MG63 (cell line): ENCODE measurements around the gene MTX2. TPM values are rescaled to one million over a fixed set of nuclear protein-coding genes. Genes with fewer than 3 reads are reported as not detected.
"Not testable (repeated sequence)": the region's sequence is repeated elsewhere in the genome, so short reads cannot be mapped to it uniquely, and the experiment has no call there.

Source experiments
- DNase-seq: peaks from one replicate; pipeline ENCODE4 v3.0.0-alpha.2; 2020
- H3K27me3 ChIP-seq: fragments of 250-450 bp; sonication (Bioruptor Pico); 2 replicates; pipeline ENCODE4 v1.5.1; 2020; ENCODE audit warnings: mild to moderate bottlenecking, moderate library complexity
- H3K36me3 ChIP-seq: fragments of 250-450 bp; sonication (Bioruptor Pico); 2 replicates; pipeline ENCODE4 v1.5.1; 2020; ENCODE audit warnings: mild to moderate bottlenecking, moderate library complexity
- H3K4me3 ChIP-seq: fragments of 250-450 bp; sonication (Bioruptor Pico); 2 replicates; pipeline ENCODE4 v1.5.1; 2020; ENCODE audit warnings: mild to moderate bottlenecking, moderate library complexity
- H3K9me3 ChIP-seq: fragments of 250-450 bp; sonication (Bioruptor Pico); 2 replicates; pipeline ENCODE4 v1.5.1; 2020; ENCODE audit warnings: mild to moderate bottlenecking, moderate library complexity
- total RNA-seq: library from RNA; depleted of rRNA; stranded (reverse); fragments of >200 nt; shearing (Covaris generic); gene quantifications from 2 replicates; pipeline ENCODE4 v1.2.3, GENCODE V29; 2014; ENCODE audit warnings: low replicate concordance

MTX2 gene
- total RNA-seq, 1 experiment from 2014 or later: 34.8 TPM

DNA sequence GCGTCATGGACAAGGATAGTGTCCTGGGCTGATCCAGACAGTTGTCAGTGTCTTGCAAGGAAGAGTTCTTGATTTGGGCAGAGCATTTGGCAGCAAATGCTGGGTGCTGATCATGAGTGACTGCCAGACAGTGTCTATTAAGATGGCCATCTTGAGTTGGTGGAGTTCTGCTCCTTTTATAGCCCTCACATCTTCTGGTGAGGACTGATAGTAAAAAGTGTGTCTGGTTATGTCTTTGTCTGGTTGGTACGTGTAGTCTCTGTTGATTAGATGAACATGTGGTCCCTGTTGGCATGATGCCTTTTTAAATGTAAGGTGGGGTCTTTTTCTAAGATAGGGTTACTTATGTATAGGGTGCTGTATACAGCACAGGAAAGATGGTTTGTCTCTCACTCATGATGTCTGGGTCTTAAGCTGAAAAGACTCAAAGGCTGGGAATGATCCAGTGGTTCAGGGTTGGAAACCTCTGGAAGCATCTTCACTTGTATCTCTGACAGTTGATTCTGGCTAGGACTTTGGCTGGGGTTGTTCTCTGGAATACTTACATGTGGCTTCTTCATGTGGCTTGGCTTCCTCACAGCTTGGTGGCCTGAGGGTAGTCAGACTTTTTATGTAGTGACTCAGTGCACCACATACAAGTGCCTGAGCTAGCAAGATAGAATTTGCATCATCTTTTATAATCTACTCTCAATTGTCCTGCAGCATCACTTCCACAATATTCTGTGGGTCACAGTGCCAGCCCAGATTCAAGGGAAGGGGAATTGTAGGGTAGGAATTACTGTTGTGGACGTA is 11.8 kb downstream of the MTX2 start:
- Histone ChIP-seq H3K27me3 (no peaks in the 10 kb centered on the region), H3K9me3 (no peaks in the 10 kb centered on the region), H3K4me3 (no peak overlapping the region), H3K36me3 (no peaks in the 10 kb centered on the region)
- peak; percentile 34 for DNase-seq

DNA sequence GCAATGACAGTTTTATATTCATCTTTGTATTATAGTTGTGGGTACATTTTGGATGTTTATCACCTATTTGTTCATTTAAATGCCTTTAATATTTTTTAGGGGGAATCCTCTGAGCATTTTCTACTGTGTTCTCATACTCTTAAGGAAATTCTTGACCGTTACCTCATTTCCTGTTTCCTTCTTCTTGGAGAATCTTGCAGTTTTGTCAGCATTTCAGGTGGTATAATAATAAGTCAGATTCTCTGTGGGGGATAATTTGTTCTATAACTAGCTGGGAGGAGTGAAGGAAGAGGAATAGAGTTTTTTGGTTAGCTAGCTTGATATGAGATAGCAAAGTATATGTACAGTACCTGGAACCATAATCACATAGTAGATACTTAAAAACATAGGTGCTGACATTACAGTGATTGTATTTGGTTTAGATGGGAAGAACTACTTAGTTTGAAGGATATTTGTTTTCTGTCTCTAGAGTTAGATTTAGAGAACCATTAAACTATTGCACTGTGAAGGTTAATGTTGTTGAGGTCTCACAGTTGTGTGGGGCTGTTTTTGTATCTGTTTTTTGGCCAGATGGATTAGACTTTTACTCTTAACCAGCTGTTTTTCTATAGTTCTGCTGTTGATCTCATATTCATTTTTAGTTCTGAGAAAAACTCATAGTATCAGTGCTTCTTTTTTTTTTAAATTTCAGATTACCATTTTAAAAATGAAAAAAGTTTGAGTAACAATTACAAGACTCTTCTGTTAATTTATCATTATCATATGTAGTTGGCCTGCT is 14.2 kb downstream of the MTX2 start:
- DNase-seq: no peak
- H3K9me3 ChIP-seq: no peaks in the 10 kb centered on the region
- no peaks in the 10 kb centered on the region for H3K36me3 ChIP-seq
- H3K4me3 ChIP-seq: no peak overlapping the region
- H3K27me3 ChIP-seq: no peaks in the 10 kb centered on the region

DNA sequence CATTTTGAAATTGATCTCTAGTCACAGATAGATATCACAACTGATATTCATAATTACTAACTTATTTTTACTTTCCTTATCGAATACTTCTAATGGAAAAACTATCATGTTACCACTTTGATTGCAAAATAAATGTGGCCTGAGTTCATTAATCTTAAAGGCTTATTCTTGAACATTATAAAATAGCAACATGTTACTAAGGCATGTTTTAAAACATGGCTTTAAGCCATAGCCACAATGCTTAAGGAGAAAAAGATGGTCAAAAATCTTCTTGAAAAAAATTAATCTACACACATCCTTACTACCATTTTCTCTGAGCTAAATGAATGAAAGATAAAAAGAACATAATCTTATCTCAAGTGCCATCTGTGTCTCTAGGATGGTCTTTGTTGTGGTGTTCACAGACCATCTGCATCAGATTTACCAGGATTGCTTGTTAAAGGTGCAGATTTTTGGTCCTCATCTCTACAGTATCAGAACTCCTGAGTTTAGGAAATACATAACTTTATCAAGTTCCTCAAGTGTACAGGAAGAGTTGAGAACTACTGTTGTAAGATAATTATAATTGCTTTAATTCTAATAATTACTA is 15.3 kb downstream of the MTX2 start:
- Histone ChIP-seq H3K36me3 (no peaks in the 10 kb centered on the region), H3K27me3 (no peaks in the 10 kb centered on the region), H3K4me3 (no peak overlapping the region), H3K9me3 (no peaks in the 10 kb centered on the region)
- no peak for DNase-seq

- Histone ChIP-seq H3K4me3 (no peak overlapping the region), H3K36me3 (no peaks in the 10 kb centered on the region), H3K9me3 (no peaks in the 10 kb centered on the region), H3K27me3 (no peaks in the 10 kb centered on the region)
- peak; percentile 15 for DNase-seq
These were observed 16.1 kb downstream of the MTX2 start for GRCh38 chr2:176285321-176285720.

- DNase-seq: no peak
- no peaks in the 10 kb centered on the region for H3K9me3 ChIP-seq
- H3K36me3 ChIP-seq: no peaks in the 10 kb centered on the region; the same call in 1 of the 2 replicates
- H3K27me3 ChIP-seq: no peaks in the 10 kb centered on the region
- H3K4me3 ChIP-seq: no peak overlapping the region
These were observed 22.1 kb downstream of the MTX2 start for GRCh38 chr2:176291335-176291734.

GRCh38 chr2:176291809-176292283 is 22.6 kb downstream of the MTX2 start:
- Histone ChIP-seq H3K4me3 (no peak overlapping the region), H3K27me3 (no peaks in the 10 kb centered on the region), H3K9me3 (no peaks in the 10 kb centered on the region), H3K36me3 (no peaks in the 10 kb centered on the region; the same call in 1 of the 2 replicates)
- no peak for DNase-seq

DNA sequence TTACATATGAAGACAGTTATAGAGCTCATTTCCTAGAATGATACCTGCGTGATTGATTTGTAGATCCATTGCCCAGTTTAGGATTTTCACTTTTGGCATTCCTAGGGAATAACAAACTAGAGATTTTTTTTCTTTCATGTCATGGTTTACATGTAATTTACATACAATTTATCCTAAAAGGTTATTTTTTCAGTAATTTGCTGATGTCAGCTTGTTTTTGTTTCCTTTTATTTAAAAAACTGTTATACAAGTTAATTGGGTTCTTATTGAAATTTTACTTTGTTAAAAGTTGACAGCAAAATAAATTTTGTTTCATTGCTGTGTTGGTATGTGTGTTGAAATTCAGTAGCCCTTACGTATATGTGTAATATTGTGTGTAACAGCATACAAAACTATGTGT is 23.4 kb downstream of the MTX2 start:
- Histone ChIP-seq H3K36me3 (no peaks in the 10 kb centered on the region; the same call in 1 of the 2 replicates), H3K27me3 (no peaks in the 10 kb centered on the region), H3K4me3 (no peak overlapping the region), H3K9me3 (no peaks in the 10 kb centered on the region)
- DNase-seq: no peak

DNA sequence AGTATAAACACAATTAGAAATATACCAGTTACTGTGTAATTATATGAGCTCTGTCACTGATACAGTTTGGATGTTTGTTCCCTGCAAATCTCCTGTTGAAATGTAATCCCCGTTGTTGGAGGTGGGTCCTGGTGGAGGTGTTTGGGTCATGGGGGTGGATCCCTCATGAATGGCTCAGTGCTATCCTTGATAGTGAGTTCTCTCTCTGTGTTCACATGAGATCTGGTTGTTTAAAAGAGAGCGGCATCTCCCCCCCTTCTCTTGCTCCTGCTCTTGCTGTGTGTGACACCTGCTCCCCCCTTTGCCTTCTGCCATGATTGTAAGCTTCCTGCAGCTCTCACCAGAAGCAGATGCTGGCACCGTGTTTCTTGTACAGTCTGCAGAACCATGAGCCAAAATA is 24.1 kb downstream of the MTX2 start:
- H3K9me3 ChIP-seq: no peaks in the 10 kb centered on the region
- no peak for DNase-seq
- H3K4me3 ChIP-seq: no peak overlapping the region
- H3K27me3 ChIP-seq: no peaks in the 10 kb centered on the region
- no peaks in the 10 kb centered on the region; the same call in 1 of the 2 replicates for H3K36me3 ChIP-seq

DNA sequence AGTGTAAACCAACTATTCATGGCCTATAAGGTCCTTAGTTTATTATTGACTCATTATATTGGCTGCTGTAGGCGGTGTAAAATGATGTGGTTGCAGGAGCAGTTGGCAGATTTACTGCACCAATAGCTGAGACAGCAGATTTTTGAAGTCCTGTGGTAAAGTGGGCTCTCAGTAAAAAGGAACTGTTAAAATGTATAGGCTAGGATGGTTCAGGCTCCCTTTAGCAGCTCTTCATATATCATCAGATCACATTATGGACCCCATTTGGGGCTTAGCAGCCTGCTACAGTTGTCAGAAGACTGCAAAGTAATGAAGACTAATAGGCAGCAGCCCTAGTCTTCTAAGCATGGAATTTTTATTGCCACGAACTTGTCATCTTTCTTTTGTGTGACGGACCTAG is 27.8 kb downstream of the MTX2 start:
- no peak for DNase-seq
- Histone ChIP-seq H3K9me3 (no peaks in the 10 kb centered on the region), H3K27me3 (no peaks in the 10 kb centered on the region), H3K4me3 (no peak overlapping the region), H3K36me3 (peaks cover 3% of the 10 kb centered on the region; the same call in 1 of the 2 replicates)

DNA sequence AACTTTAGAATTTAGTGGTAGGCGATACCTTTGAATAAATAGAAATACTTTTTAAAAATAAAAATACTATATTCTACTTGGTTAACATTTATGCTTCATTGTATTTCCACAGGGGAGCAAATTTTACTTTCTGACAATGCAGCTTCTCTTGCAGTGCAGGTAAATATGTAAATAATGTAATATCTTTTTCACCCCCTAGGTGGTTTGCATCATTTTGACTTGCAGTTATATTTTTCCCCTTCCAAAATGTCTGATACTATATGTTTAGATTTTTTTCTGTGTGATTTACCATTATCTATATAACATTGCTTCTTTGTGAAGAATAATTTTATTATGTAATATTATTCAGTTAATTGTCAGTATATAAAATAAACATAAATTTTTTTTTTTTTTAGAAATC is 28.5 kb downstream of the MTX2 start:
- Histone ChIP-seq H3K27me3 (no peaks in the 10 kb centered on the region), H3K4me3 (no peak overlapping the region), H3K36me3 (peaks cover 3% of the 10 kb centered on the region; the same call in 1 of the 2 replicates), H3K9me3 (no peaks in the 10 kb centered on the region)
- DNase-seq: no peak

DNA sequence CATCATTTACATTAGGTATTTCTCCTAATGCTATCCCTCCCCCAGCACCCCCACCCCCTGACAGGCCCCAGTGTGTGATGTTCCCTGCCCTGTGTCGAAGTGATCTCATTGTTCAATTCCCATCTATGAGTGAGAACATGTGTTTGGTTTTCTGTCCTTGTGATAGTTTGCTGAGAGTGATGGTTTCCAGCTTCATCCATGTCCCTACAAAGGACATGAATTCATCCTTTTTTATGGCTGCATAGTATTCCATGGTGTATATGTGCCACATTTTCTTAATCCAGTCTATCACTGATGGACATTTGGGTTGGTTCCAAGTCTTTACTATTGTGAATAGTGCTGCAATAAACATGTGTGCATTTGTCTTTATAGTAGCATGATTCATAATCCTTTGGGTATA is 36.8 kb downstream of the MTX2 start:
- H3K4me3 ChIP-seq: not testable (repeated sequence)

GRCh38 chr2:176317199-176317598 is 48.0 kb downstream of the MTX2 start:
- no peak overlapping the region for H3K4me3 ChIP-seq
- no peaks in the 10 kb centered on the region for H3K9me3 ChIP-seq
- DNase-seq: no peak
- no peaks in the 10 kb centered on the region for H3K27me3 ChIP-seq
- peaks cover 6% of the 10 kb centered on the region; the same call in 1 of the 2 replicates for H3K36me3 ChIP-seq

More for the DNA sequence above, 36.8 kb downstream of the MTX2 start:
- H3K9me3 ChIP-seq, H3K27me3 ChIP-seq, DNase-seq: not testable (repeated sequence)
- H3K36me3 ChIP-seq: peaks cover 19% of the 10 kb centered on the region

- no peak for DNase-seq
- no peaks in the 10 kb centered on the region for H3K27me3 ChIP-seq
- peaks cover 6% of the 10 kb centered on the region; the same call in 1 of the 2 replicates for H3K36me3 ChIP-seq
- no peaks in the 10 kb centered on the region for H3K9me3 ChIP-seq
- H3K4me3 ChIP-seq: no peak overlapping the region
These were observed 48.4 kb downstream of the MTX2 start for GRCh38 chr2:176317623-176318065.

DNA sequence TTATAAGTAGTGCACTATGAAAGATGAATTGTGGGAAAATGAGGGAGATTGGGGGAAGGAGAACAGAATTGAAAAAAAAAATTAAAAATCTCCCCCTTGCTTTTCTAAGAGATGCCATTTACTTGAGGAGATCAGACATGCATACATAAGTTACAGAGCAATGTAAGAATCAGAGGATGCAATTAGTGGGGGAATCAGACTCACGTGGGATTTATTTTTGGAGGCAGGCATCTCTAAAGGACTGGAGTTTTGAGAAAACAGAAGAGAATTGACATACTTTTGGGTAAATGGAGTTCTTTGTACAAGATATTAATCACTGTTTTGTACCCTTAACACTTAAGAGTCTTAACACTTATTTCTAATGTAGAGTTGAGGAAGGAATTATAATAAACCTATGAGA is 52.7 kb downstream of the MTX2 start:
- no peak overlapping the region for H3K4me3 ChIP-seq
- H3K36me3 ChIP-seq: no peaks in the 10 kb centered on the region
- H3K9me3 ChIP-seq: no peaks in the 10 kb centered on the region
- DNase-seq: no peak
- no peaks in the 10 kb centered on the region for H3K27me3 ChIP-seq

DNA sequence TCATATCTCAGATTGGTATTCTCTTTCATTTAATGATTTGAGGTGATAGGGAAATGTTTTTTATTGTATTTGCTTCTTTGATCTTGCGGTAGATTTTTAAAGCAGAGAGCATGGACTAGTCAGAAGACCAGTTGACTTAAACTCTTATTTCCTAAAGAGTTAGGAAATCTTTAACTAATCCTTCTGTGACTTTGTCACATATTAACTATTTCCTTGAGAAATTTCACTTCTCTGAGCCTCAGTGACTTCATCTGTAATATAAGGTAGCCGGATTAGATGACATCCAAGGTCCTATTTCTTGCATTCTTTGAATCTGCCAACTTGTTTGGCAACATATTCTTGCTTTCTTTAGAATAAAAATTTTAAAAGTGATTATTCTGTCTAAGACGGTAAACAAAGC is 55.6 kb downstream of the MTX2 start:
- Histone ChIP-seq H3K4me3 (no peak overlapping the region), H3K9me3 (no peaks in the 10 kb centered on the region), H3K27me3 (no peaks in the 10 kb centered on the region), H3K36me3 (0 out of 2 replicates have a peak, but pooled peaks cover 6% of the 10 kb centered on the region)
- no peak for DNase-seq

- H3K4me3 ChIP-seq: no peak overlapping the region
- H3K36me3 ChIP-seq: 0 out of 2 replicates have a peak, but pooled peaks cover 6% of the 10 kb centered on the region
- DNase-seq: no peak
- H3K27me3 ChIP-seq: no peaks in the 10 kb centered on the region
- no peaks in the 10 kb centered on the region for H3K9me3 ChIP-seq
These were observed 56.5 kb downstream of the MTX2 start for GRCh38 chr2:176325732-176326131.

- Histone ChIP-seq H3K36me3 (peaks cover 10% of the 10 kb centered on the region), H3K4me3 (no peak overlapping the region), H3K9me3 (no peaks in the 10 kb centered on the region), H3K27me3 (no peaks in the 10 kb centered on the region)
- no peak for DNase-seq
These were observed 58.9 kb downstream of the MTX2 start for GRCh38 chr2:176328149-176328548.
